Transverse colon (tissue), 4 donors: ENCODE results near the gene ZMYND11.

Experiments used
- CTCF ChIP-seq, 5 experiments: fragments of 200-600 bp in 3 of 5; fragments of 450-650 bp in 2 of 5; sonication (generic) in 3 of 5; IDR thresholded peaks; 1 replicate in 2 of 5; 2 replicates in 3 of 5; pipeline ENCODE4 v1.5.1; 2016 to 2017; ENCODE audit warnings: antibody characterized with exemption in 5 of 5, inconsistent platforms in 3 of 5, mild to moderate bottlenecking in 2 of 5, moderate library complexity in 1 of 5
- EP300 ChIP-seq: sonication (generic); formaldehyde crosslinking; IDR thresholded peaks from one replicate; pipeline ENCODE4 v1.6.1; 2017; ENCODE audit warnings: antibody characterized with exemption, low read depth
- POLR2A ChIP-seq: fragments of 450-650 bp; IDR thresholded peaks from one replicate; pipeline ENCODE4 v1.6.1; 2016; ENCODE audit warnings: antibody characterized with exemption, mild to moderate bottlenecking, moderate library complexity
- POLR2AphosphoS5 ChIP-seq, 3 donors: sonication (generic); formaldehyde crosslinking; IDR thresholded peaks; one replicate each; pipeline ENCODE4 v1.6.1; 2016; ENCODE audit warnings: antibody characterized with exemption in 3 of 3

GRCh38 chr10:112246-112645 is 23.0 kb upstream of the ZMYND11 start:
- TF ChIP-seq CTCF (IDR thresholded peaks at IDR 0.05) (no peak), POLR2A (no peak), EP300 (no peak), POLR2AphosphoS5 (IDR thresholded peaks at IDR 0.05) (no peak)
